GM12873 (cell line): ENCODE data around the gene SNX5.

Source experiments
- CTCF ChIP-seq: IDR thresholded peaks from 2 replicates; pipeline ENCODE4 v1.5.1; 2012; ENCODE audit warnings: low read depth, mild to moderate bottlenecking, moderate library complexity, low read length, control low read depth; ENCODE audit not compliant: insufficient read depth; ENCODE audit errors: missing control alignments

SNX5 gene

GRCh38 chr20:17968366-17969277, at the start of gene SNX5, which contains the start of gene MGME1:
Gene SNX5, minus strand, starts transcription at chr20:17968794. Its CDS starts 369 bp downstream, at chr20:17968425.
Gene MGME1, plus strand, starts transcription at chr20:17969018. Its CDS starts 842 bp downstream, at chr20:17969860.
- TF ChIP-seq CTCF, result no peak

- TF ChIP-seq CTCF, result no peak
Observed at GRCh38 chr20:18018100-18018499, 49.5 kb upstream of the SNX5 start.

DNA sequence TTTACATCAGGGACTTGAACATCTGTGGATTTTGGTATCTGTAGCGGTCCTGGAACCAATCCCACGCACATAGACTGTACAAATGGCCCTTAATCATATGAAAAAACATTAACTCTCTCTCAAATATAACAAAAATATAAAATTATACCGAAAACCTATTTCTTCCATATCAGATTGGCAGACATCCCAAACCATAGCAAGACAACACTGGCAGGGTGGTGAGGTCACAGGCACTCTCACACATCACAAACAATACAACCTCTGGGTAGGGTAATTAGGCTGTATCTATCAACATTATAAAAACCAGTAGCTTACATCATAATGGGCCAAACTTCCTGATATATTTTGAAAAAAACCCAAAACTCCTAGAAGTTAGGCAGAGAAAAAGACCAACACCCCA, 48.2 kb upstream of the SNX5 start:
- no peak for TF ChIP-seq CTCF

GRCh38 chr20:18014411-18014810, 45.8 kb upstream of the SNX5 start:
- no peak for TF ChIP-seq CTCF

GRCh38 chr20:18012901-18013300, 44.3 kb upstream of the SNX5 start:
- TF ChIP-seq CTCF, result no peak

- no peak for TF ChIP-seq CTCF
Observed at GRCh38 chr20:18011951-18012645, 43.5 kb upstream of the SNX5 start.

- no peak for TF ChIP-seq CTCF
Observed at GRCh38 chr20:18011482-18011881, 42.9 kb upstream of the SNX5 start.
